Ascending aorta (tissue), 2 donors: ENCODE measurements around the gene TRMT112. TPM values are rescaled to one million over a fixed set of nuclear protein-coding genes. Genes with fewer than 3 reads are reported as not detected.

Experiments used
- DNase-seq, 2 donors: peaks; one replicate each; pipeline ENCODE4 v3.0.0-alpha.2; 2019; ENCODE audit warnings: low spot score in 2 of 2
- H3K27ac ChIP-seq, 2 donors: fragments of 200-600 bp; sonication (generic); one replicate each; pipeline ENCODE4 v1.5.1; 2016 to 2017; ENCODE audit warnings: mild to moderate bottlenecking in 1 of 2
- H3K27me3 ChIP-seq: fragments of 200-600 bp; sonication (generic); one replicate; pipeline ENCODE4 v1.5.1; 2017
- H3K36me3 ChIP-seq, 2 donors: fragments of 200-600 bp; sonication (generic); one replicate each; pipeline ENCODE4 v1.5.1; 2016
- H3K4me1 ChIP-seq, 2 donors: fragments of 200-600 bp; sonication (generic); one replicate each; pipeline ENCODE4 v1.5.1; 2016 to 2017; ENCODE audit warnings: mild to moderate bottlenecking in 1 of 2
- H3K4me3 ChIP-seq, 2 donors: fragments of 200-600 bp; sonication (generic); one replicate each; pipeline ENCODE4 v1.5.1; 2016 to 2017; ENCODE audit warnings: mild to moderate bottlenecking in 1 of 2
- H3K9me3 ChIP-seq, 2 donors: fragments of 200-600 bp; sonication (generic); one replicate each; pipeline ENCODE4 v1.5.1; 2016
- intact Hi-C: fragments of 100-400 bp; cut with DNase I; formaldehyde crosslinking; loops from one replicate; pipeline ENCODE4 v1.15.1; 2023
- total RNA-seq: library from RNA; depleted of rRNA; stranded (reverse); fragments of >200 nt; gene quantifications from one replicate; pipeline ENCODE4 v1.1.0, GENCODE V29; 2016
- TF ChIP-seq, protein P1 (sequence below), 3 experiments: fragments of 200-600 bp in 2 of 3; fragments of 450-650 bp in 1 of 3; sonication (generic) in 2 of 3; IDR thresholded peaks; one replicate each; pipeline ENCODE4 v1.5.1; 2016 to 2019; ENCODE audit warnings: antibody characterized with exemption in 3 of 3, mild to moderate bottlenecking in 1 of 3, moderate library complexity in 1 of 3

The TRMT112 gene
- total RNA-seq, 1 donor from 2014 or later, result 384 TPM

DNA sequence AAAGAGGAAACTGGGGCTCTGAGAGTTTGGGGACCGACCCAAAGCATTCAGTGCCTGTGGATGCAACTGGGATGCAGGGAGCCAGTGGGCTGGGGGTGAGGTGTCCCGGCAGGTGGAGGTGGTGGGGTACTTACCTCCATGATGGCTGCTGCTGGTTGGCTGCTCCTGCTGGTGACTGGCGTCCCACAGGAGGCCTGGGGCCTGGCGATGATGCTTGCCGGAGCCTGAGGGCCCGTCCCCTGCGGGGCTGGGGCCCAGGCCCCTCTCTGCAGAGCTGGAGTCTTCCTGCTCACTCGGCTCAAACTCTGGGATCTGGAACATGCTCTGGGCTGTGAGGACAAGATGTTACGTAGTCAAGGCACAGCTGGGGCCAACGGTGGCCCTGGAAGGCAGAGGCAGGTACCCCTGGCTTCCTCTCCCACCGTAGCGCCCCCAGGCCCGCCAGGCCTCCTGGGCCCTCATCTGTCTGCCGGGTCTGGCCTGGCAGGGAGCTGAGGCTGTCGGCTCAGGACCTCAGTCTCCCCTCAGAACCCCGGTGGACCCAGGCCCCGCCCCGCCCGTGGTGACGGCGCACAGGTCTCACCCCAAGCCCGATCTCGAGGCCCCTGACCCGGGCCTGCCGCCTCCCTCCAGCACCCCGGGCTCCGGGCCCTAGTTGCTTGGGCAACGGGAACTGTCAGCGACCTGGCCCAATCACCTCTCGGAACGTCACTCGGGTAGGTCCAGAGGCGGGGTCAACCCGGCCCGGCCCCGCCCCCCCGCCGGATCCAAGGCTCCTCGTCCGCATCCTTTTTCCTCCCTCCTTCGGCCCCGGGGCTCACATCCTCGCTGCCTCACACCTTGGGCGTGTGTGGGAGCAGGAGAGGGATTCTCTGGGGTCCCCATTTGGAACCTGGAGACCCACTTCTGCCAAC lies 33.1 kb downstream of the TRMT112 start, which contains the start of gene BAD:
BAD (minus strand) TSS at position 618 of the 914 bp plus-strand sequence; CDS start at position 321, 297 bp downstream.
- TF ChIP-seq, protein P1, sequence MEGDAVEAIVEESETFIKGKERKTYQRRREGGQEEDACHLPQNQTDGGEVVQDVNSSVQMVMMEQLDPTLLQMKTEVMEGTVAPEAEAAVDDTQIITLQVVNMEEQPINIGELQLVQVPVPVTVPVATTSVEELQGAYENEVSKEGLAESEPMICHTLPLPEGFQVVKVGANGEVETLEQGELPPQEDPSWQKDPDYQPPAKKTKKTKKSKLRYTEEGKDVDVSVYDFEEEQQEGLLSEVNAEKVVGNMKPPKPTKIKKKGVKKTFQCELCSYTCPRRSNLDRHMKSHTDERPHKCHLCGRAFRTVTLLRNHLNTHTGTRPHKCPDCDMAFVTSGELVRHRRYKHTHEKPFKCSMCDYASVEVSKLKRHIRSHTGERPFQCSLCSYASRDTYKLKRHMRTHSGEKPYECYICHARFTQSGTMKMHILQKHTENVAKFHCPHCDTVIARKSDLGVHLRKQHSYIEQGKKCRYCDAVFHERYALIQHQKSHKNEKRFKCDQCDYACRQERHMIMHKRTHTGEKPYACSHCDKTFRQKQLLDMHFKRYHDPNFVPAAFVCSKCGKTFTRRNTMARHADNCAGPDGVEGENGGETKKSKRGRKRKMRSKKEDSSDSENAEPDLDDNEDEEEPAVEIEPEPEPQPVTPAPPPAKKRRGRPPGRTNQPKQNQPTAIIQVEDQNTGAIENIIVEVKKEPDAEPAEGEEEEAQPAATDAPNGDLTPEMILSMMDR (IDR thresholded peaks at IDR 0.05), result no peak
- intact Hi-C loops, result loop anchor here (1.0 kb wide), 1 partner anchor 14 kb away; no protein-coding TSS in a partner anchor
- peaks cover 0 to 8% of the 10 kb centered on the region in 2 donors for H3K36me3 ChIP-seq
- H3K27ac ChIP-seq, result peak within 1 kb of the TSS; percentile 87 to 95
- H3K9me3 ChIP-seq, result no peaks in the 10 kb centered on the region
- no peaks in the 10 kb centered on the region for H3K27me3 ChIP-seq
- H3K4me1 ChIP-seq, result peaks cover 4 to 20% of the 10 kb centered on the region in 2 donors
- peak within 1 kb of the TSS; percentile 82 to 96 for H3K4me3 ChIP-seq
- peak; percentile 77 to 97 for DNase-seq

- peaks cover 4 to 20% of the 10 kb centered on the region in 2 donors for H3K36me3 ChIP-seq
- H3K9me3 ChIP-seq, result no peaks in the 10 kb centered on the region
- no peaks in the 10 kb centered on the region for H3K27me3 ChIP-seq
- DNase-seq, result no peak
- TF ChIP-seq, protein P1 (IDR thresholded peaks at IDR 0.05), result no peak
- H3K4me1 ChIP-seq, result peaks cover 4 to 20% of the 10 kb centered on the region in 2 donors
- intact Hi-C loops, result no loop called here
- no peak overlapping the region for H3K27ac ChIP-seq
- H3K4me3 ChIP-seq, result peak overlapping the region in 1 of 2 donors; percentile 82
Observed at GRCh38 chr11:64283092-64283491, 34.3 kb downstream of the TRMT112 start.

- intact Hi-C loops, result no loop called here
- TF ChIP-seq, protein P1 (IDR thresholded peaks at IDR 0.05), result no peak
- DNase-seq, result no peak
- Histone ChIP-seq H3K27ac (no peak overlapping the region), H3K4me3 (no peak overlapping the region), H3K9me3 (no peaks in the 10 kb centered on the region), H3K36me3 (peaks cover 8 to 30% of the 10 kb centered on the region in 2 donors), H3K27me3 (no peaks in the 10 kb centered on the region), H3K4me1 (peaks cover 4 to 20% of the 10 kb centered on the region in 2 donors)
Observed at GRCh38 chr11:64281957-64282770, 35.2 kb downstream of the TRMT112 start.

GRCh38 chr11:64278576-64279190 lies 38.7 kb downstream of the TRMT112 start:
- H3K4me3 ChIP-seq, result no peak overlapping the region
- H3K4me1 ChIP-seq, result peaks cover 0 to 9% of the 10 kb centered on the region in 2 donors
- DNase-seq, result no peak
- no peaks in the 10 kb centered on the region for H3K27me3 ChIP-seq
- H3K36me3 ChIP-seq, result peaks cover 13 to 42% of the 10 kb centered on the region in 2 donors
- TF ChIP-seq, protein P1 (IDR thresholded peaks at IDR 0.05), result no peak
- no peaks in the 10 kb centered on the region for H3K9me3 ChIP-seq
- intact Hi-C loops, result no loop called here
- no peak overlapping the region for H3K27ac ChIP-seq
